Progenitor cell of endocrine pancreas (in vitro differentiated cells): Measurements from ENCODE around the gene GZMA. TPM values are rescaled to one million over a fixed set of nuclear protein-coding genes. Genes with fewer than 3 reads are reported as not detected.

ENCODE experiments used
- DNase-seq: peaks from one replicate; pipeline ENCODE4 v3.0.0; 2021; ENCODE audit warnings: low spot score; ENCODE audit not compliant: unreplicated experiment
- H3K27ac Mint-ChIP-seq: 2 replicates; pipeline ENCODE4 v1.8.0; 2021; ENCODE audit warnings: mild to moderate bottlenecking, moderate library complexity, mixed read lengths
- H3K27me3 Mint-ChIP-seq: 2 replicates; pipeline ENCODE4 v1.8.0; 2021; ENCODE audit warnings: mixed read lengths
- H3K36me3 Mint-ChIP-seq: 2 replicates; pipeline ENCODE4 v1.8.0; 2022; ENCODE audit warnings: mixed read lengths; ENCODE audit not compliant: insufficient read depth
- H3K4me1 Mint-ChIP-seq: 2 replicates; pipeline ENCODE4 v1.8.0; 2021; ENCODE audit warnings: low read depth, mixed read lengths
- H3K4me3 Mint-ChIP-seq: 2 replicates; pipeline ENCODE4 v1.8.0; 2021; ENCODE audit warnings: low read depth, mild to moderate bottlenecking, moderate library complexity, mixed read lengths
- H3K9me3 Mint-ChIP-seq: 2 replicates; pipeline ENCODE4 v1.8.0; 2021; ENCODE audit warnings: low read depth, mixed read lengths
- long read RNA-seq: library from polyadenylated mRNA; unstranded; transcript quantifications from one replicate; pipeline ENCODE4 v2.0.0, GENCODE V29; 2020
- total RNA-seq: library from RNA; stranded (reverse); gene quantifications from 2 replicates; pipeline ENCODE4 v1.2.1, GENCODE V29; 2021
- TF ChIP-seq, protein P1 (sequence below): fragments of 200-600 bp; sonication (generic); IDR thresholded peaks from one replicate; pipeline ENCODE4 v1.5.0; 2021; ENCODE audit warnings: antibody characterized with exemption, mild to moderate bottlenecking; ENCODE audit not compliant: unreplicated experiment

Gene GZMA
- not detected in 2 replicates for total RNA-seq
- long read RNA-seq: 0 reads

DNA sequence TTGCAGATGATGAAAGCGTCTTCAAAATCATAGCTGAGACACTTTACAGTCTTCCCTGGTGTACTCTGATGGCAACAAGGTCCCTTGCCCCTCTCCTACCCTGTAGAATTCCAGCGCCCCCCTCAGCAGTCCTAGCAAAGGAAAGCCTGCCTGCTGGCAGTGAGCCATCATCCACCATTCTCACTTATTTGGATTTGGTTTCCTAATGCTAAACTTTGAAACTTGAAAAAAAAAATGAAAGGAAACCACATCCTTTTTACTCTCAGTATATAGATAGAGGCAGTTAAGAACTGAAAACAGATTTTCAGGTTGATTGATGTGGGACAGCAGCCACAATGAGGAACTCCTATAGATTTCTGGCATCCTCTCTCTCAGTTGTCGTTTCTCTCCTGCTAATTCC lies at the start of gene GZMA:
TSS of gene GZMA (plus strand) at position 299 of the 400 bp plus-strand sequence. CDS start at position 336, 37 bp downstream.
- Mint-ChIP-seq H3K4me3 (no peak within 1 kb of the TSS), H3K36me3 (no peaks in the 10 kb centered on the region), H3K4me1 (no peaks in the 10 kb centered on the region), H3K9me3 (peaks cover 13% of the 10 kb centered on the region), H3K27me3 (no peaks in the 10 kb centered on the region), H3K27ac (no peak within 1 kb of the TSS)
- DNase-seq: no peak
- TF ChIP-seq, protein P1, sequence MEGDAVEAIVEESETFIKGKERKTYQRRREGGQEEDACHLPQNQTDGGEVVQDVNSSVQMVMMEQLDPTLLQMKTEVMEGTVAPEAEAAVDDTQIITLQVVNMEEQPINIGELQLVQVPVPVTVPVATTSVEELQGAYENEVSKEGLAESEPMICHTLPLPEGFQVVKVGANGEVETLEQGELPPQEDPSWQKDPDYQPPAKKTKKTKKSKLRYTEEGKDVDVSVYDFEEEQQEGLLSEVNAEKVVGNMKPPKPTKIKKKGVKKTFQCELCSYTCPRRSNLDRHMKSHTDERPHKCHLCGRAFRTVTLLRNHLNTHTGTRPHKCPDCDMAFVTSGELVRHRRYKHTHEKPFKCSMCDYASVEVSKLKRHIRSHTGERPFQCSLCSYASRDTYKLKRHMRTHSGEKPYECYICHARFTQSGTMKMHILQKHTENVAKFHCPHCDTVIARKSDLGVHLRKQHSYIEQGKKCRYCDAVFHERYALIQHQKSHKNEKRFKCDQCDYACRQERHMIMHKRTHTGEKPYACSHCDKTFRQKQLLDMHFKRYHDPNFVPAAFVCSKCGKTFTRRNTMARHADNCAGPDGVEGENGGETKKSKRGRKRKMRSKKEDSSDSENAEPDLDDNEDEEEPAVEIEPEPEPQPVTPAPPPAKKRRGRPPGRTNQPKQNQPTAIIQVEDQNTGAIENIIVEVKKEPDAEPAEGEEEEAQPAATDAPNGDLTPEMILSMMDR: no peak

DNA sequence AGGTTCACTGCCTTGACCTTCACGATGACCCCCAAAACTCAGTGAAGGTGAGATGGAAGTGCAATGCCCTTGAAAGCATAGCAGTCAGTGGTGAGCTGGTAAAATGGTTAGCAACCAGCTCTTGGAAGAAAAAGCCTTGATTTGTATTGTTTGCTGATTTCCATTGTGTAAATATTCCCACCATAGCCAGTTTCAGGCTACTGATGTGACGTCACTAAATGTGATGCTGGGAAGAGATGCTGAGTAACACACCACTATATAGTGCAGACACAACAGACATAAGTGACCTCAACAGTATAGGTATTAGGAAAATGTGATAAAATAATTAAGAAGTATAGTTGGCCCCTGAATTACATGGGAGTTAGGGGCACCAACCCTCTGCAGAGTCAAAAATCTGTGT lies 47.3 kb upstream of the GZMA start:
- no peaks in the 10 kb centered on the region for H3K4me1 Mint-ChIP-seq
- TF ChIP-seq, protein P1: no peak
- peaks cover 11% of the 10 kb centered on the region for H3K9me3 Mint-ChIP-seq
- peaks cover 2% of the 10 kb centered on the region for H3K36me3 Mint-ChIP-seq
- no peaks in the 10 kb centered on the region for H3K27me3 Mint-ChIP-seq
- DNase-seq: no peak
- no peak overlapping the region for H3K27ac Mint-ChIP-seq
- no peak overlapping the region for H3K4me3 Mint-ChIP-seq

DNA sequence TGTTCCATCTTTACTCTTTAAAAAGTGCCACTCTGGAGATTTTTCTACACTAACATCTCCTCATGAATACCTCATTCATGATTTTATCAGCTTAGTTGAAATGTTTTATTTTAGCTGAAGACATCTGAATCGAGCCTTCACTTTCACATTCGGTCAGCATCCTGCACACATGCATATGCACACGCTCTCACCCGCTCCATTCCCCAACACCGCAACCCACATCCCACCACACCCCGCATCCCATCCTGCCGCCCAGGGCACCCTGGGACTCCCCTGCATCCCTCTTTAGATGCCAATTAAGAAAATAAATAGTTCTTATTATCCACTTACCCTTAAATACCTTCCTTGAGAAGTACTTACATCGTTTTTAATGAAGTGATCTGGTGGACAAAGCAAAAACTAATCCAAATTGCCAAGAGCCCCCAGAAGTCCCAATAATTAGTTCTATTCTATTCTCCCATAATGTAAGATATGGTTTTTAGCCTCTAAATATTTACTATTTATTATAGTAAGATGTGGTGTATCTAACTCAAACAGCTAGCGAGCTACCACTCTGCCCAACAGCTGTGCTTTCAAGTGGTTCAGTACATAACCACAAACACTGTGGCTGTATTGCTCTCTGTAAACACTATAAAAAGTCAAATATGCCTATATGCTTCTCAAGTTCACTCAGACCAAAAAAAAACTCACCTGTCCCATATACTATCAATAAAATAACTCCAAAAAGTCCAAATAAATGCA lies 40.2 kb upstream of the GZMA start:
- peaks cover 11% of the 10 kb centered on the region for H3K4me1 Mint-ChIP-seq
- H3K36me3 Mint-ChIP-seq: no peaks in the 10 kb centered on the region
- H3K27ac Mint-ChIP-seq: no peak overlapping the region
- DNase-seq: no peak
- H3K9me3 Mint-ChIP-seq: no peaks in the 10 kb centered on the region
- TF ChIP-seq, protein P1: no peak
- H3K27me3 Mint-ChIP-seq: peaks cover 6% of the 10 kb centered on the region
- H3K4me3 Mint-ChIP-seq: no peak overlapping the region

DNA sequence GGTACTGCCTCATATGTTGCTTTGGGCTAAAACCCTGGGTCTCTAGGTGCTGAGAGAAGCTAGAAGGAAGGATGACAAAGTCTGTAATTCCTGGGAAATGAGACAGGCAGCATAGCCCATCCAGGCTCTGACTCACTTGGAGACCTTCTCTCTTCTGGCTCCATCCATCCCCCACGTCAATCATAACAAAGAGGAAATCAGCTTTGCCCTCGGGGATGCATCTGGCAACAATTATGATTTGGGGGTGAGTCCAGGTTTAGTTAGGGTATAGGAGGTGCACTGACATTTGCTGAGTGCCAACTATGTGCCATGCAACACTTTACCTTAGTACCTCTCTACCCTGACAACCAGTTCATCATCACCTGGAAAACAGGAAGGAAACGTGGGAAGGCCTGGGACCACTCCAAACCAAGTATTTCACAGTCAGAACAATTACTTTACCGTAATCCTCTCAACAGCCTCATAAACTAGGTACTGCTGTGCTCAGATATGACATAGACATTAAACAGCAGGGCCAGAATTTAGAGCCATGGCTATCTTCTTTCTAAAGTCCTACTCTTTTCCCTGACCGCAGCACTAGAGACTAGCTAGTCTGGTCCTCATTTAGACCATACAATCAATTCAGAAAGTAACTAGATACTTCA lies 39.1 kb upstream of the GZMA start:
- DNase-seq: no peak
- Mint-ChIP-seq H3K27me3 (peaks cover 6% of the 10 kb centered on the region), H3K9me3 (no peaks in the 10 kb centered on the region), H3K27ac (no peak overlapping the region), H3K4me1 (peaks cover 12% of the 10 kb centered on the region), H3K36me3 (no peaks in the 10 kb centered on the region), H3K4me3 (no peak overlapping the region)
- TF ChIP-seq, protein P1: no peak

DNA sequence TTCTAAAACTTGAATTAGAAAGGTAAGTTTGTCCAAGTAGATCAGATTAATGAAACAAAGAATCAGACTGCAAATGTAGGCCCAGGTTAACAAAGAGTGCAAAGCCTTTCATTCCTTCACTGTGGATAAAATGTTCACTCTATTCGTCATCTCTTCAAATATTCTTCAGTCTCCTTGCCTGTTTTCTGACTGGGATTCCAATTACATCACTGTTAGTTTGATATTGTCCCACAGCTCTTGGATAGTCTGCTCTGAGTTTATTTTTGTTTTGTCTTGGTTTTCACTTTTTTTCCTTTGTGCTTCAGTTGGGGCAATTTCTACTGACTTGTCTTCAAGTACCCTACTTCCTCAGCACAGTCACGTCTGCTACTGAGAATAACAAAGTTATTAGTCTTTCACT lies 38.5 kb upstream of the GZMA start:
- H3K36me3 Mint-ChIP-seq: no peaks in the 10 kb centered on the region
- H3K27me3 Mint-ChIP-seq: peaks cover 6% of the 10 kb centered on the region
- no peaks in the 10 kb centered on the region for H3K9me3 Mint-ChIP-seq
- peaks cover 12% of the 10 kb centered on the region for H3K4me1 Mint-ChIP-seq
- TF ChIP-seq, protein P1: no peak
- H3K27ac Mint-ChIP-seq: no peak overlapping the region
- no peak overlapping the region for H3K4me3 Mint-ChIP-seq
- no peak for DNase-seq
